Activated CD8-positive, alpha-beta memory T cell treated with anti-CD3 and anti-CD28 coated beads for 48 hours (primary cell): ENCODE data around the gene PHF23.
"Not testable (repeated sequence)": the region's sequence is repeated elsewhere in the genome, so short reads cannot be mapped to it uniquely, and the experiment has no call there.

ENCODE experiments used
- DNase-seq, 3 experiments: peaks; one replicate each; pipeline ENCODE4 v3.0.0-alpha.2; 2020; ENCODE audit warnings: low read depth in 2 of 3, low spot score in 2 of 3

The PHF23 gene

GRCh38 chr17:7258731-7259554 lies 19.7 kb upstream of the PHF23 start:
- DNase-seq, result no peak

GRCh38 chr17:7256766-7257456 lies 17.7 kb upstream of the PHF23 start:
- no peak for DNase-seq

GRCh38 chr17:7254511-7254910 lies 15.3 kb upstream of the PHF23 start:
- no peak for DNase-seq

DNA sequence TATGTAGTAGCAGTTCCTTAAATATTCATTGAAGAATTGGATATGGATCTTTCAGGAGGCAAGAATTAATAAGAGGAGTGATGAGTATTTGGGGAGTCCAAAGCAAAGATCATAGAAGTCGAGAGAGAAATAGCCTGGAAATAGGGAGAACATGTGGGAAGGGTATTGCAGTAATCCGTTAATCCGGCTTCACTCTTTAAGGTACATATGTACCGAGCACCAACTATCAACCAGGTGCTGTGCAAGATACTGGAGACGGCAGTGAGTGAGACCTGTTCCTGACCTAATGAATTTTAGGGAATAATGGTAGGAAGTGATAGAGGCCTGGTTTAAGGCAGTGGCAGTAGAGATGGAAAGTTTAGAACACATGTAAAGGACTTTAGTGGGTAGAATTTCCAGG lies 13.8 kb upstream of the PHF23 start:
- DNase-seq, result no peak

GRCh38 chr17:7252176-7253043 lies 13.2 kb upstream of the PHF23 start, which contains the start of gene ELP5:
Gene ELP5, plus strand, starts transcription at chr17:7252215. Its CDS starts 336 bp downstream, at chr17:7252551.
- peak; percentile 93 to 100 (median 97) for DNase-seq

GRCh38 chr17:7251661-7252175 lies 12.5 kb upstream of the PHF23 start, which contains the start of gene CTDNEP1:
Gene CTDNEP1, minus strand, starts transcription at chr17:7251734. Its CDS starts 438 bp downstream, at chr17:7251296.
- DNase-seq, result peak in 1 of 3 experiments; percentile 100

- no peak for DNase-seq
These were observed 11.7 kb upstream of the PHF23 start for GRCh38 chr17:7250695-7251627.

DNA sequence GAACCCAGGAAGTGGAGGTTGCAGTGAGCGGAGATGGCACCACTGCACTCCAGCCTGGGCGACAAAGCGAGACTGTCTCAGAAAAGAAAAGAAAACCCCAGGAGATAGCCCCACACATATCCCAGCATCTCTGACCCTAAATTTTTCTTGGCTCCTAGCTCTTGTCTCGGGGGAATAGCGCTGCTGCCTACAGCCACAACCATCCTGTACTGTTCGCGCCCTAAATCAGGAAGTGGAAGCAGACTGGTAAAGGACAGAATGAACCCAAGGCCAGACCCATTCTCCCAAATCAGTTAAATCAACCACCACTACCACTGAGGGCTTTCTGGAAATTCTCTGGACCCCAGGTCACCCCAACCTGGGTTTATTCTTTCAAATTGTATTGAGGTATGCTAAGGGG lies 10.6 kb upstream of the PHF23 start:
- no peak for DNase-seq

GRCh38 chr17:7249214-7249613 lies 10.0 kb upstream of the PHF23 start:
- DNase-seq, result no peak

GRCh38 chr17:7248796-7249195 lies 9.5 kb upstream of the PHF23 start:
- no peak for DNase-seq

DNA sequence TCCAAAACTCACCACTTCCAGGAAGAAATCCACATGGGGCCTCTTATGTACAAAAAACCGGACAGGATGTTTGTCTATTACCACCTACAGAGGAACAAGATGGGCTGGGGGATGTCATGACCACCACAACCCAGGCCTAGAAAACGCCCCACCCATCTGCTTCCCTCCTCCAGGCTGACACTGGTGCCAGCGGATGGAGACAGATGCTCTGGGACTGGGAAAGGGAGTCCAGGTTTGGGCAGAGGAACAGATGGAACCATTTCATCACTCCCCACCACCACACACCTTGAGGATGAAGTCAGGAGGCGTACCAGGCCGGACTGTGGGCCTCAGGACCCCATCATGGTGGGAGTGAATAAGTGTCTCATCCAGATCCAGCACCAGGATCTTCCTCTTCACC lies 7.5 kb upstream of the PHF23 start:
- no peak for DNase-seq

GRCh38 chr17:7243838-7244237 lies 4.6 kb upstream of the PHF23 start:
- DNase-seq, result not testable (repeated sequence)

DNA sequence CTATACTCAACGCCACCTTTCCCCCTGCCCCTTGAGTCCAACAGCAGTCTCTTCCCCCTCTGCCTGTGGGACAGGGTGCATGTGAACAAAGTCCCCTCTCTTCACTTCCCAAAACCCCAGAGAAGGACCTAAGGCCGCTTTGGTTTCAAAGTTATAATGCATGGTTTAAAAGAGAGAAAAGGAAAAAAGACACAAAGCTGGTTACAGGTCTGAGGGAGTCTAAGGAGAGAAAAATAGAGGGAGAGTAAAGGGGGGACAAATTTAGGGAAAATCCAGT lies 4.1 kb upstream of the PHF23 start:
- no peak for DNase-seq

GRCh38 chr17:7242717-7243452 lies 3.6 kb upstream of the PHF23 start:
- DNase-seq, result peak; percentile 79 to 89 (median 86)

DNA sequence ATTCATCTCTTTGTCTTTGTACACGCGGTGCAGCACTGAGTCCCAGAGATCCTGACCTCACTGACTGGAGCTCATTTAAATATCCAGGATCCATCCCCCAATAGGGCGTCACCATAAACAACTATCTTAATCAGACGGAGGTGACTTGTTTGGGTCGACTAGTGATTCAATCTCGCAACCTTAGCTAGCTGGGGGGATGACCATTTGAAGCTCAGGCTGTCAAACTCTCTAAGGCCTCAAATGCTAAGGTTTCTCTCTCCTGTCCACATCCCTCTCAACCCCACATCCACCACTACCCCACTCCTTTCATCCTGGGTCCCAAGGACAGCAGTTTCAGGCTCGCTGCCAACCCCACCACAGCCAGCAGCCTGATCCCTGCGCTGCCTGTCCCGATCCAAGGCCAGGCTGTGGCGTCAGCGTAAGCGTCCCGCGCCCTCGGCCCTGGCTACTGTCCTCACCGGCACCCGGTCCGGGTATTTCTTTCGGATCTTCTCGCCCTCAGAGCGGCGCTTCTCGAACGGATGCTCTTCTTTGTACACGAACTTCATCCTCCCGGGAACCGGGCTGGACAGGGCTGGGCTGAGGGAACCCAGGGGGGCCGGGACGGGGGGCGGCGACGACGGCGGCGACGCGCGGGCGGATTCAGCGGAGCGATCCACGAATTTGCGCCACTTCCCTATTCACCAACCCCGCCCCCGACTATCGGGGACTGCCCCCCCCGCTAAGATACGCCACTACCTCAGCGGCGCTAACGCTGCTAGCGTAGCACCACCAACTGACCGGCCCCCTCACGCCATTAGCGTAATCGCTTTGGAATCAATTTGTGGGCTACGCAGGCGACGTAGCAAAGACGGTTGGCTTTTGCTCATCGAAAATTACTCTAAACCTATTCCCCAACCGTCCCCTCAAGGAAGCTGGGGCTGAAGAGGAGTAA lies 2.8 kb upstream of the PHF23 start, which contains the start of gene GABARAP:
TSS of gene GABARAP (minus strand) at position 667 of the 934 bp plus-strand sequence. CDS start at position 548, 119 bp downstream.
- DNase-seq, result peak; percentile 76 to 98 (median 93)

GRCh38 chr17:7241090-7241733 lies 2.0 kb upstream of the PHF23 start:
- DNase-seq, result no peak

GRCh38 chr17:7240375-7240774 lies 1.1 kb upstream of the PHF23 start:
- DNase-seq, result no peak
